ENCODE data around the gene MROH7.

MROH7 gene

DNA sequence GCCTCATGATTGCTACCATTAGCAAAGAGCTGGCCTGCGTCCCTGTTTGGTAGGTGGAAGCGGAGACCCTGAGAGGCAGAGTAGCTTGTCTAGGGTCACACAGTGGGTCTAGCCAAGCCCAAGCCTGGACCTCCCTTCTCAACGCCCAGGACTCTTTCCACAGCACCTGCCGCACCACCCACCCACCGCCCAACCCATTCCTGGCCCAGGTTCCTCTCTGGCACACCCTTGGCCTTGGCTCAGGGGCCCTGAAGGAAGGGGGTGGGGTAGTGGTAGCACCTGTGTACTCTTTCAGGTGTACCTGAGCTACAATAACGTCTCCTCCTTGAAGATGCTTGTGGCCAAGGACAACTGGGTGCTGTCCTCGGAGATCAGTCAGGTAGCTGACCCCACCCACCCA, 37.5 kb upstream of the MROH7 start:
- H3K9me3 ChIP-seq (ENCODE audit: control insufficient read depth, low read length) = no peaks in the 10 kb centered on the region
- no peak overlapping the region for H3K9ac ChIP-seq (ENCODE audit: low read length)
- no peaks in the 10 kb centered on the region for H3K4me1 ChIP-seq (ENCODE audit: control insufficient read depth, insufficient read depth, low read length)
- H3K36me3 ChIP-seq (ENCODE audit: control insufficient read depth, insufficient read depth, low read length) = peaks cover 9% of the 10 kb centered on the region
- H3K27me3 ChIP-seq (ENCODE audit: control insufficient read depth, insufficient read depth, low read length) = no peaks in the 10 kb centered on the region
- H3K4me3 ChIP-seq (ENCODE audit: low read length) = no peak overlapping the region

DNA sequence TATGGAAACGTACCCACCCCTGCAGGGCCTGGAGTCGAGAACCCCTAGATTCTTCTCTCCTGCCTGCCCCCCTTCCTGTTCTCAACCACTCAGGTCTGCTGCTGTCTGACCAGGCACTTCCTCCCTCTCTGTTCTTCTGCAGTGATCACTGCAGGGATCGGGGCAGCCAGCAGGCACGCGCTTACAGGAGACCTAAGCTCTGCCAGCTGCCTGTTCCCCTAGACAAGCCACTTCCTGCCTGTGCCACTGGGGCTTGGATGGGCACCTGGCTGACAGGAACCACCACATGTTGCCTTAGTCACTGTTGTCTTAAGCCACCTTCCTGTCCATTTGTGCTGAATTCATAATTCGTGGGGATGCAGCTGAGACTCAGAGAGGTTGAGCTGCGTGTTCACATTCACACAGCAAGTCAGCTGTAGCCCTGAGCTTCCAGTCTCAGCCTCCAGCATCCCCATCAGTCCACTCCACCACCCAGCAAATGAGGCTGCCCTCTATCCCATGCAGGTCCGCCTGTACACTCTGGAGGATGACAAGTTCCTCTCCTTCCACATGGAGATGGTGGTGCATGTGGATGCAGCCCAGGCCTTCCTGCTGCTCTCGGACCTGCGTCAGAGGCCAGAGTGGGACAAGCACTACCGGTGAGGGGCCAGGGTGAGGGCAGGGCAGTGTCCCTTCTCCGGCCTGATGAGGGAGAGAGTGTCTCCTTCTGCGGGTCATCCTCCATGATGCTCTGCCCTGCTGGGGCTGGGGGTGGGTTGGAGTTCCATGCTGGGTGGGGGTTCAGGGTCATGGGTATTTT, 36.8 kb upstream of the MROH7 start:
- Histone ChIP-seq H3K4me1 (ENCODE audit: control insufficient read depth, insufficient read depth, low read length) (no peaks in the 10 kb centered on the region), H3K27me3 (ENCODE audit: control insufficient read depth, insufficient read depth, low read length) (no peaks in the 10 kb centered on the region), H3K9ac (ENCODE audit: low read length) (no peak overlapping the region), H3K9me3 (ENCODE audit: control insufficient read depth, low read length) (no peaks in the 10 kb centered on the region), H3K4me3 (ENCODE audit: low read length) (no peak overlapping the region), H3K36me3 (ENCODE audit: control insufficient read depth, insufficient read depth, low read length) (peaks cover 9% of the 10 kb centered on the region)

DNA sequence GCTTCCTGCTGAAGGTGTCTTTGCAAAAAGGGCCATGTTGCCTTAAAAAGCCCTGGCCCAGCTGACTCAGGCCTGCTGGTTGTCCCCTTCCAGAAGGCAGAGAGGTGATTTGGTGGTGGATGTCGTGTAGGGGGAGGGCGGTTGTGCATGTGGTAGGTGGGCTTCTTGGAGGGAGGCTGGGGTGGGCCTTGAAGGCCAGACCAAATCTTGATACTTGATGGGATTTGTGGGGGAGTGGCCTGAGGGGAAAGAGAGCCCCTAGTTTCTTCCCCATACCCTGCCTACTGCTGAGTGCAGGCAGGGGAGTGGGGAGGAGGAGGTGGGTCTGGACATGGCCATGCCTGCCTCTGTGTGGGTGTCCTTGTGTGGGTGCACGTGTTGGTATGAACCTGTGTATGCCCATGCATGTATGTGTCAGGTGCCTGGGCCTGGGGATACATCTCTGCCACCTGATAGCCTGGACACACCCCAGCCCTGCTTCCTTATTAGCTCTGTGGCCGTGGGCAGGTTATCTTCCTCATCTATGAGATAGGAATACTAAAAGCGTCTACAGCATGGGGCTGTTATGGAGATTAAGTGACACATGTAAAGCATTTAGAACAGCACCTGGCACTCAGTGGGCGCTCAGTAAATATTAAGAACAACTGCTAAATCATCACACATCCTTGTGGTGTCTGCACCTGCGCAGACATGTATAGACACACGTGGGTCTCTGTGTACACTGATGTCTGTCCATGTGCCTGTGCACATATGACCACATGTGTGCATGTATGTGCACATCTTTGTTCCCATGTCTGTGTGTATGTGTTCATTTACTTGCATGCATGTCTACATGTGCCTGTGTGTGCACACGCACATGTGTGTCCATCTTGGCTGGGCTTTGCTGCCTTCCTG, 35.2 kb upstream of the MROH7 start:
- Histone ChIP-seq H3K9me3 (ENCODE audit: control insufficient read depth, low read length) (no peaks in the 10 kb centered on the region), H3K9ac (ENCODE audit: low read length) (no peak overlapping the region), H3K4me1 (ENCODE audit: control insufficient read depth, insufficient read depth, low read length) (no peaks in the 10 kb centered on the region), H3K36me3 (ENCODE audit: control insufficient read depth, insufficient read depth, low read length) (peaks cover 9% of the 10 kb centered on the region), H3K4me3 (ENCODE audit: low read length) (no peak overlapping the region), H3K27me3 (ENCODE audit: control insufficient read depth, insufficient read depth, low read length) (no peaks in the 10 kb centered on the region)

DNA sequence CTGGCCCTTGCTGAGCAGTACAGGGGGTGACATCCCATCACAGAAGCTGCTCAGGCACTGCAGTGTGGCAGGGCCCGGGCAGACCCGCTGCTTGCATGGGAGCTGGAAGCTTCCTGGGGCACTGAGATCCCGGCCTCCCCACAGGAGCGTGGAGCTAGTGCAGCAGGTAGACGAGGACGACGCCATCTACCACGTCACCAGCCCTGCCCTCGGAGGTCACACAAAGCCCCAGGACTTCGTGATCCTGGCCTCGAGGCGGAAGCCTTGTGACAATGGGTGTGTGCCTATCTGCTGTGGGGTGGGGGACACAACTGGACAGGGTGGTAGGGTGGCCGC, 34.6 kb upstream of the MROH7 start:
- Histone ChIP-seq H3K4me1 (ENCODE audit: control insufficient read depth, insufficient read depth, low read length) (no peaks in the 10 kb centered on the region), H3K27me3 (ENCODE audit: control insufficient read depth, insufficient read depth, low read length) (no peaks in the 10 kb centered on the region), H3K36me3 (ENCODE audit: control insufficient read depth, insufficient read depth, low read length) (peaks cover 9% of the 10 kb centered on the region), H3K9me3 (ENCODE audit: control insufficient read depth, low read length) (no peaks in the 10 kb centered on the region), H3K9ac (ENCODE audit: low read length) (no peak overlapping the region), H3K4me3 (ENCODE audit: low read length) (no peak overlapping the region)

DNA sequence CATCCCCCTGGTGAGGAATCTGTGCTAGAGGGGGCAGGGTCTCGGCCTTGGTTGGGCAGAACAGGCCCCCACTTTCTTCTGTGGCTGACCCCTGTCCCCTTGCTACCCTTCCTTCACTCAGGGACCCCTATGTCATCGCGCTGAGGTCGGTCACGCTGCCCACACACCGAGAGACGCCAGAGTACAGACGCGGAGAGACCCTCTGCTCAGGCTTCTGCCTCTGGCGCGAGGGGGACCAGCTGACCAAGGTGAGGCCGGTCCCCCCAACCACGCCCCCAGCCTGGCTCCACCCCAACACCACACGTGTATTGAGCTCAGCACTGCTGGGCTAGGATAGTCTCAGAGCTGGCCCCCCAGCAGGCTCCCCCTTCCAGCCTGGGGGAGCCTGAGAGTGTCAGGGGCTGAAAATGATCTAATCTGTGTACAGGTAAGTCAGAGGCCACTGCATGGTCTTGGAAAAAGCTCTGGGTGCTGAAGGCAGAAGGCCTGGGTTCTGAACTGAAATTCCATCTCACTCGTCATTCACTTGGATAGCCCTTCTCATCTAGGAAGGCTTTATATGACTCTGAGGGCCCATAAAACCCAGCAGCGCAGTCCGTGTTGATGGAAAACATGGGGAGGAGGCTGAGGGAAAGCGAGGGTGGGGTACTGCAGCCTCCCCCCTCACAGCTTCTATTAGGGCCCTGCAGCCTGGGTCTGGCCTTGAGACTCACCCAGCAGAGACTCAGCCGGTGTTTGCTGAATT, 33.6 kb upstream of the MROH7 start:
- H3K9me3 ChIP-seq (ENCODE audit: control insufficient read depth, low read length) = no peaks in the 10 kb centered on the region
- H3K4me3 ChIP-seq (ENCODE audit: low read length) = no peak overlapping the region
- H3K4me1 ChIP-seq (ENCODE audit: control insufficient read depth, insufficient read depth, low read length) = no peaks in the 10 kb centered on the region
- H3K27me3 ChIP-seq (ENCODE audit: control insufficient read depth, insufficient read depth, low read length) = no peaks in the 10 kb centered on the region
- H3K9ac ChIP-seq (ENCODE audit: low read length) = no peak overlapping the region
- peaks cover 9% of the 10 kb centered on the region for H3K36me3 ChIP-seq (ENCODE audit: control insufficient read depth, insufficient read depth, low read length)

DNA sequence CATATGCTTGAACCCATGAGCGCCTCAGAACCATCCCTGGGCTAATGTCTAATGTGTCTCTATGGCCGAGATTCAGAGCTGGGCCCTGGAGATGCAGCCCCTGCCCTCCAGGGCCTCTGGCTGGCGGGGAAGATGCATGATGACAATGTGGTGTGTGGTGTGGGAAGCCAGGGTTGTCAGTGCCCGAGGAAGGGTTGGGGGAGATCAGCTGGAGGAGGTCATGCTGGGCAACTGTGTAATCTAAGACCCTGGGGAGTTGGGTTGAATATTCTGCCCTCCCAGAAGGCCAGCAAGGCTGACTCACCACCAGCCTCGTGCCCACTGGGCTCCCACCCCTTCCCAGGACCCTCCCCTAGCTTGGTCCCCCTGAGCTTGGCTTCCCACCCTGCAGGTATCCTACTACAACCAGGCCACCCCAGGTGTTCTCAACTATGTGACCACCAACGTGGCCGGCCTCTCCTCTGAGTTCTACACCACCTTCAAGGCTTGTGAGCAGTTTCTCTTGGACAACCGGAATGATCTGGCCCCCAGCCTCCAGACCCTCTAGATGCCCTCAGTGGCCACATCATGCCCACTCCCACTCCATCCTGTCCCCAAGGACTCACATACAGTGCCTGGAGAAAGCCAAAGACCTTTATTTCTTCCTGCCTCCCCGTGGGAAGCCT, 32.9 kb upstream of the MROH7 start:
- H3K9me3 ChIP-seq (ENCODE audit: control insufficient read depth, low read length) = no peaks in the 10 kb centered on the region
- no peak overlapping the region for H3K9ac ChIP-seq (ENCODE audit: low read length)
- no peaks in the 10 kb centered on the region for H3K27me3 ChIP-seq (ENCODE audit: control insufficient read depth, insufficient read depth, low read length)
- no peaks in the 10 kb centered on the region for H3K4me1 ChIP-seq (ENCODE audit: control insufficient read depth, insufficient read depth, low read length)
- no peak overlapping the region for H3K4me3 ChIP-seq (ENCODE audit: low read length)
- peaks cover 9% of the 10 kb centered on the region for H3K36me3 ChIP-seq (ENCODE audit: control insufficient read depth, insufficient read depth, low read length)

DNA sequence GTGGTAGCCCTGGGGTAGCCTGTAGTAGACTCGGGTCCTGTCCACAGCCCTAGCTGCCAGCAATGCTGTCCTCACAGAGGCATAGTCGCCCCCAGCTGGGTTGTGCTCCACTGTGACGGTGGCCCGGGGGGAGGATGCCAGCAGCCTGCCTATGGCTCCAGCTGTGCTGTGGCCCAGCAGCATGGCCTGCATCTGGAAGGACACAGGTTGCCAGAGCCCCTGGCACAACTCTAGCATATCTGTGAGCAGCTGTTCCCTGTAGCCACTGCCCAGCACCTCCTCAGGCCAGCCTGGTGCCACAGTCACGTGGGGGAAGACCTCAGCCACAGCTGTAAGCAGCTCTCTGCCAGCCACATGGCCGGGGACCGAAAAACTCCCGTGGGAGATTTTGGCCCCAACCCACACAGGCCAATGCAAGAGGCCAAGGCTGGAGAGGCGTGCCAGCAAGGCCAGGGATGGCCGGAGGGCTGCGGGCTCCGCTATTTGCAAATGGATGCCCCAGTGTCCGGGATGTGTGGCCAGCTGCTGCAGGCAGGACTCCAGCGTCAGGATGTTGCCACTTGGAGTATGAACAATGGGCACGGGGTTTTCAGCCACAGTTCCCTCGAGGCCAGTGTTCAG, 32.2 kb upstream of the MROH7 start:
- Histone ChIP-seq H3K36me3 (ENCODE audit: control insufficient read depth, insufficient read depth, low read length) (peaks cover 9% of the 10 kb centered on the region), H3K27me3 (ENCODE audit: control insufficient read depth, insufficient read depth, low read length) (no peaks in the 10 kb centered on the region), H3K9me3 (ENCODE audit: control insufficient read depth, low read length) (no peaks in the 10 kb centered on the region), H3K4me1 (ENCODE audit: control insufficient read depth, insufficient read depth, low read length) (no peaks in the 10 kb centered on the region), H3K4me3 (ENCODE audit: low read length) (no peak overlapping the region), H3K9ac (ENCODE audit: low read length) (no peak overlapping the region)

DNA sequence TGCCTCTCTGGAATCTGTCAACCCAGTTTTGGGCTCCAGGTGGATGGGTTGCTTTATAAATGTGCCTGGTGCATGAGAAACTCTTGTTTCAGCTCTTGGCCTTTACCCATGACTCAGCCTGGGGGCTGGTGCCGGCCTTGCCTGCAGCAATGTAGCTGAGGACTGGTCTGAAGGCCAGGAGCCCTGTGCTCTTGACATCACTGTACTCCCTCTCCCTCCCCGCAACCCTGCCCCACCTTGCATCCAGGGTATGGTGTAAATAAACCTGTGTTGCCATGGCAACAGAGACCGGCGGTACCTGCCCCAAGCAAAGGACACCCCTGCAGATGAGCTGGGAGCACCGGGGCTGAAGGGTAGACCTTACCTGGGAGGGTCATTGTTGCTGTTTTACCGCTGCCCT, 31.5 kb upstream of the MROH7 start:
- no peak overlapping the region for H3K4me3 ChIP-seq (ENCODE audit: low read length)
- no peaks in the 10 kb centered on the region for H3K27me3 ChIP-seq (ENCODE audit: control insufficient read depth, insufficient read depth, low read length)
- H3K9me3 ChIP-seq (ENCODE audit: control insufficient read depth, low read length) = no peaks in the 10 kb centered on the region
- H3K36me3 ChIP-seq (ENCODE audit: control insufficient read depth, insufficient read depth, low read length) = peaks cover 9% of the 10 kb centered on the region
- no peak overlapping the region for H3K9ac ChIP-seq (ENCODE audit: low read length)
- H3K4me1 ChIP-seq (ENCODE audit: control insufficient read depth, insufficient read depth, low read length) = no peaks in the 10 kb centered on the region

DNA sequence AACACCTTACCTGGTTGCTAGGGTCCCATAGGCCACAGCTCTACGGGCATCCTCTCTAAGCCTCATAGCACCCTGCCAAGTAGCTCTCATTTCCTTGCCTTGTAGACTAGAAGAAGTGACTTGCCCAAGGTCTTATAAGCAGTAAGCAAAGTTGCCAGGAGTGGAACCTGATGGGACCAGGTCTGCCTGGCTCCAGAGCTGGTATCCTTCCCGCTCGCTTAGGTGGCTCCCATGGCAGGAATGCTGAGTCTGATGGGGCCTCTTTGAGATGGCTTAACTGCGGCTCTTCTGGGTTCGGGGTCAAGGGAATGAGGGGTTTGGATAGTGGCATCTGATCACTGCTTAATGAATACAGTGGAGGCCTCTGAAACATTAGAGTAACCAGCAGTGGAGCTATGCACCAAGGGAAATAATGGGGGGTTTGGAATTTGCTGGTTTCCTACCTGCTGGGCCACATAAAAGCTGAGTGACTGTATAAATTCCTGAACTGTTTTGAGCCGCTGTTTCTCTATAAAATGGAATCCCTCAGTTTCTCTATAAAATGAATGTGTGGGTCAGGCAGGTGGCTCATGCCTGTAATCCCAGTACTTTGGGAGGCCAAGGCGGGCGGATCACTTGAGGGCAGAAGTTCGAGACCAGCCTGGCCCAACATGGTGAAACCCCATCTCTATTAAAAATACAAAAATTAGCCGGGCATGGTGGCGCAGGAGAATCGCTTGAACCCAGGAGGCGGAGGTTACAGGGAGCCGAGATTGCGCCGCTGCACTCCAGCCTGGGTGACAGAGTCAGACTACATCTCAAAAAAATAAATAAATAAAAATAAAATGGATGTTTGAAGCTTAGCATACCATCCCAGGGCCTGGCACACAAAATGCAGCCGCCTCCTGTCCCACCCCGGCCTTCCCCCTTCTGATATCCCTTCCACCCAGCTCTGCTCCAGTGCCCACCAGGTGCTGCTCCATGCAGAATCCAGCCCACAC, 30.7 kb upstream of the MROH7 start:
- Histone ChIP-seq H3K9ac (ENCODE audit: low read length) (no peak overlapping the region), H3K4me1 (ENCODE audit: control insufficient read depth, insufficient read depth, low read length) (no peaks in the 10 kb centered on the region), H3K4me3 (ENCODE audit: low read length) (no peak overlapping the region), H3K27me3 (ENCODE audit: control insufficient read depth, insufficient read depth, low read length) (no peaks in the 10 kb centered on the region), H3K9me3 (ENCODE audit: control insufficient read depth, low read length) (no peaks in the 10 kb centered on the region), H3K36me3 (ENCODE audit: control insufficient read depth, insufficient read depth, low read length) (peaks cover 9% of the 10 kb centered on the region)

DNA sequence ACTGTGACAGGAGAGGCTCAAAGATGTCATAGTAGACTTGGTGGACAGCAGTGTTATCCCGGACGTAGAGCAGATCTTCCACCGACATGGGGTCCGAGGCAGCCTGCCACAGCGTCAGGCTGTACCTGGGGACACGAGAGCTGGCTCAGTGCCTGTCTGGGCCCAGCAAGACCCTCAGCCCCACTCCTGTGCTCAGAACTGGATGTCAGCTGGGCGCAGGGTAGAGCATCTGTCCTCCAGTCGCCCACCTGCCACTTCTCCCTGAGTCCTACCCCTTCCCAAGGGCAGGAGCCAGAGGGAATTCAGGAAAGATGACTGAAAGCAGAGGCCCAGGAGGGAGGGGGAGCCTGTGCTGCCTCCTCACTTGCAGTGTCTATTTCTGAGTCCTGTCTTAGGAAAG, 30.0 kb upstream of the MROH7 start:
- H3K4me3 ChIP-seq (ENCODE audit: low read length) = no peak overlapping the region
- H3K4me1 ChIP-seq (ENCODE audit: control insufficient read depth, insufficient read depth, low read length) = no peaks in the 10 kb centered on the region
- H3K27me3 ChIP-seq (ENCODE audit: control insufficient read depth, insufficient read depth, low read length) = no peaks in the 10 kb centered on the region
- no peaks in the 10 kb centered on the region for H3K9me3 ChIP-seq (ENCODE audit: control insufficient read depth, low read length)
- H3K36me3 ChIP-seq (ENCODE audit: control insufficient read depth, insufficient read depth, low read length) = peaks cover 9% of the 10 kb centered on the region
- H3K9ac ChIP-seq (ENCODE audit: low read length) = no peak overlapping the region
